22Rv1 (cell line): Measurements from ENCODE around the gene P2RY2.

ENCODE experiments used
- CTCF ChIP-seq: fragments of 450-650 bp; IDR thresholded peaks from 2 replicates; pipeline ENCODE4 v1.5.1; 2017; ENCODE audit warnings: mild to moderate bottlenecking
- ZFX ChIP-seq: fragments of 450-650 bp; IDR thresholded peaks from 2 replicates; pipeline ENCODE4 v1.6.1; 2017; ENCODE audit warnings: antibody characterized with exemption, borderline replicate concordance

- TF ChIP-seq CTCF = peak; percentile 80
- TF ChIP-seq ZFX = no peak
These were observed 18.8 kb downstream of the P2RY2 start for GRCh38 chr11:73236854-73237253.
